A549 (cell line): Measurements from ENCODE around the gene MAGEF1. TPM values are rescaled to one million over a fixed set of nuclear protein-coding genes. Genes with fewer than 3 reads are reported as not detected.

ENCODE experiments used
- ATAC-seq, 2 experiments: fragments of 200-7000 bp in 1 of 2; fragments of >200 bp in 1 of 2; cut with Nextera tagmentation in 1 of 2; cut with Tn5 transposase in 1 of 2; 3 replicates each; pipeline versions ENCODE4 v1.8.0 to v1.9.1; 2018 to 2020; ENCODE audit warnings: mild to moderate bottlenecking in 1 of 2, moderate library complexity in 1 of 2
- CTCF ChIA-PET: fragments of 300-600 bp; sonication (Branson Sonifier 250); formaldehyde crosslinking; extraction: SDS; loops from one replicate; lab custom pipeline; 2021; ENCODE audit warnings: antibody characterized with exemption, inconsistent platforms; lab: Yijun Ruan, JAX
- POLR2A ChIA-PET: fragments of 350-600 bp; formaldehyde crosslinking; extraction: SDS; loops from one replicate; lab custom pipeline; 2021; ENCODE audit warnings: antibody characterized with exemption, inconsistent platforms; lab: Yijun Ruan, JAX
- DNase-seq, 2 experiments: peaks; one replicate each; pipeline versions ENCODE4 v3.0.0 to v3.0.0-alpha.2; 2011 to 2016; ENCODE audit warnings: low read depth in 1 of 2, low spot score in 1 of 2
- FAIRE-seq: peaks from 2 replicates; lab custom pipeline; 2011; peaks lifted over from hg19 to GRCh38; lab: Jason Lieb, UNC
- H3K27ac ChIP-seq, 2 experiments: fragments of >200 bp; sonication (Bioruptor Twin); formaldehyde crosslinking; 3 replicates each; pipeline ENCODE4 v1.5.1; 2016 to 2017
- H3K4me1 ChIP-seq: fragments of >200 bp; sonication (Bioruptor Twin); formaldehyde crosslinking; 3 replicates; pipeline ENCODE4 v1.6.1; 2016
- H3K4me2 ChIP-seq: fragments of >200 bp; sonication (Bioruptor Twin); formaldehyde crosslinking; 3 replicates; pipeline ENCODE4 v1.6.1; 2016
- H3K4me3 ChIP-seq: fragments of >200 bp; sonication (Bioruptor Twin); formaldehyde crosslinking; 3 replicates; pipeline ENCODE4 v1.5.1; 2016
- H3K9me3 ChIP-seq: fragments of >200 bp; sonication (Bioruptor Twin); formaldehyde crosslinking; 3 replicates; pipeline ENCODE4 v1.6.1; 2016
- CTCF ChIP-seq: fragments of >200 bp; sonication (Bioruptor Twin); formaldehyde crosslinking; IDR thresholded peaks from 3 replicates; pipeline ENCODE4 v1.5.1; 2016
- EP300 ChIP-seq, 2 experiments: fragments of >200 bp; sonication (Bioruptor Twin); formaldehyde crosslinking; IDR thresholded peaks; 2 replicates in 1 of 2; 3 replicates in 1 of 2; pipeline ENCODE4 v1.6.1; 2016 to 2017
- ESRRA ChIP-seq: fragments of 150-350 bp; IDR thresholded peaks from 2 replicates; pipeline ENCODE4 v1.6.1; 2014; ENCODE audit warnings: mild to moderate bottlenecking, low read length, borderline replicate concordance
- HDAC2 ChIP-seq: fragments of 200-600 bp; sonication (generic); IDR thresholded peaks from 2 replicates; pipeline ENCODE4 v1.6.1; 2016
- HEYL ChIP-seq: fragments of 250-450 bp; sonication (Bioruptor Pico); IDR thresholded peaks from 2 replicates; pipeline ENCODE4 v1.8.0; 2021; ENCODE audit warnings: mild to moderate bottlenecking, moderate library complexity
- HOXB5 ChIP-seq: fragments of 250-450 bp; sonication (Bioruptor Pico); IDR thresholded peaks from 2 replicates; pipeline ENCODE4 v1.5.0; 2020; ENCODE audit warnings: mild to moderate bottlenecking, moderate library complexity
- MAZ ChIP-seq: fragments of 150-350 bp; IDR thresholded peaks from 2 replicates; pipeline ENCODE4 v1.6.1; 2014; ENCODE audit warnings: antibody characterized with exemption, low read depth, low read length, borderline replicate concordance
- POLR2AphosphoS2 ChIP-seq: conservative IDR thresholded peaks from 2 replicates; pipeline ENCODE4 v1.6.1; 2012; ENCODE audit warnings: low read length, improper control_type of control experiment, inconsistent platforms
- RAD21 ChIP-seq, 2 experiments: fragments of >200 bp in 1 of 2; sonication (Bioruptor Twin) in 1 of 2; formaldehyde crosslinking in 1 of 2; IDR thresholded peaks in 1 of 2; conservative IDR thresholded peaks in 1 of 2; 2 replicates in 1 of 2; 3 replicates in 1 of 2; pipeline ENCODE4 v1.6.1; 2012 to 2018; ENCODE audit warnings: inconsistent platforms in 1 of 2
- RCOR1 ChIP-seq: fragments of 150-350 bp; IDR thresholded peaks from 2 replicates; pipeline ENCODE4 v1.6.1; 2014; ENCODE audit warnings: antibody characterized with exemption, low read length, low read depth
- RNF2 ChIP-seq: fragments of 200-600 bp; sonication (generic); IDR thresholded peaks from 2 replicates; pipeline ENCODE4 v1.6.1; 2016; ENCODE audit warnings: low read depth, mild to moderate bottlenecking, antibody characterized with exemption, moderate library complexity, borderline replicate concordance
- SMC3 ChIP-seq: fragments of >200 bp; sonication (Bioruptor Twin); formaldehyde crosslinking; IDR thresholded peaks from 3 replicates; pipeline ENCODE4 v1.6.1; 2018; ENCODE audit warnings: inconsistent platforms
- SREBF2 ChIP-seq: fragments of 450-650 bp; IDR thresholded peaks from 2 replicates; pipeline ENCODE4 v1.6.1; 2014; ENCODE audit warnings: mild to moderate bottlenecking, moderate library complexity
- USF2 ChIP-seq: fragments of 450-650 bp; IDR thresholded peaks from 2 replicates; pipeline ENCODE4 v1.6.1; 2014; ENCODE audit warnings: antibody characterized with exemption
- WGBS: methylation state at CpG from one replicate; pipeline ENCODE4 v1.1.6; 2017; ENCODE audit errors: missing lambda C conversion rate; 5-methylcytosine and 5-hydroxymethylcytosine counted together
- polyA plus RNA-seq, 4 experiments: library from polyadenylated mRNA; depleted of rRNA in 3 of 4; stranded (reverse); fragments of >200 nt; fragmentation: RNase III in 1 of 4; extraction: RNeasy Plus Mini Kit Qiagen cat#74134 plus additional on column Dnase treatment in 1 of 4; gene quantifications; 2 replicates in 3 of 4; 3 replicates in 1 of 4; pipeline ENCODE4 v1.2.3, GENCODE V29; 2011 to 2017

The MAGEF1 gene
- polyA plus RNA-seq, 2 of the 4 experiments (the other 2 are of a cell fraction): 19.6 to 30.8 TPM

GRCh38 chr3:184749168-184749744 lies 37.4 kb upstream of the MAGEF1 start:
- ChIA-PET POLR2A (no interaction called here), CTCF (interaction anchor here (2.1 kb wide), 1 partner anchor 188 kb away, joined by 10 read pairs; the partner anchor contains the start of gene EPHB3)
- no peak for ATAC-seq

GRCh38 chr3:184748219-184749135 lies 36.6 kb upstream of the MAGEF1 start:
- H3K4me1 ChIP-seq: no peaks in the 10 kb centered on the region
- WGBS: 53% methylated on average over 8 of the region's 8 CpGs
- H3K4me3 ChIP-seq: no peak overlapping the region
- ATAC-seq (peak; percentile 81 to 91), FAIRE-seq (no peak), DNase-seq (peak; percentile 21 to 38)
- POLR2A ChIA-PET: no interaction called here
- CTCF ChIA-PET: interaction anchor here (0.7 to 2.1 kb wide), 2 partner anchors 179 to 187 kb away, joined by 4 to 10 read pairs; partner anchors contain the start of gene EPHB3
- H3K27ac ChIP-seq: no peak overlapping the region
- TF ChIP-seq SMC3 (0 out of 3 replicates have a peak, but pooled peaks have one; percentile 23), SREBF2 (no peak), CTCF (peak; percentile 18; the same call in 2 of the 3 replicates), ESRRA (no peak), RAD21 (conservative IDR thresholded peaks at IDR 0.05 in 1 of 2, IDR thresholded peaks at IDR 0.05 in 1 of 2) (peak in 1 of 2 experiments; percentile 34; a peak in 2 of 5 replicates)
- no peaks in the 10 kb centered on the region for H3K9me3 ChIP-seq
- no peak overlapping the region for H3K4me2 ChIP-seq

More at GRCh38 chr3:184749168-184749744, 37.4 kb upstream of the MAGEF1 start:
- H3K27ac ChIP-seq: no peak overlapping the region
- no peaks in the 10 kb centered on the region for H3K4me1 ChIP-seq
- FAIRE-seq (no peak), DNase-seq (no peak)
- WGBS: 5% methylated on average over 2 of the region's 2 CpGs
- H3K9me3 ChIP-seq: no peaks in the 10 kb centered on the region
- no peak for TF ChIP-seq HOXB5
- no peak for TF ChIP-seq RAD21 (conservative IDR thresholded peaks at IDR 0.05 in 1 of 2, IDR thresholded peaks at IDR 0.05 in 1 of 2)
- TF ChIP-seq MAZ: no peak
- TF ChIP-seq RNF2: no peak
- TF ChIP-seq HDAC2: no peak
- no peak for TF ChIP-seq POLR2AphosphoS2
- no peak for TF ChIP-seq HEYL (CRISPR knock-in tag)
- TF ChIP-seq EP300 (IDR thresholded peaks at IDR 0.05): no peak
- TF ChIP-seq USF2: no peak
- TF ChIP-seq RCOR1: no peak
- no peak overlapping the region for H3K4me2 ChIP-seq
- no peak overlapping the region for H3K4me3 ChIP-seq

- WGBS: 65% methylated on average over 14 of the region's 14 CpGs
- ChIA-PET CTCF (interaction anchor here (0.6 to 2.6 kb wide), 2 partner anchors 20 to 32 kb away, joined by 3 to 9 read pairs; no protein-coding TSS in a partner anchor), POLR2A (no interaction called here)
- DNase-seq (no peak), ATAC-seq (no peak), FAIRE-seq (no peak)
- Histone ChIP-seq H3K4me1 (no peaks in the 10 kb centered on the region), H3K4me2 (no peak overlapping the region), H3K27ac (no peak overlapping the region), H3K4me3 (no peak overlapping the region), H3K9me3 (no peaks in the 10 kb centered on the region)
- TF ChIP-seq HEYL (CRISPR knock-in tag): no peak
- TF ChIP-seq, all 56 proteins: peak for 0
Measured at GRCh38 chr3:184746131-184747120, 34.6 kb upstream of the MAGEF1 start.
